NCI-H2196 treated with DMSO at 0.1 percent for 48 hours (cell line): ENCODE data around the gene TRIM24.
"Not testable (repeated sequence)": the region's sequence is repeated elsewhere in the genome, so short reads cannot be mapped to it uniquely, and the experiment has no call there.

Experiments used
- DNase-seq: peaks from one replicate; lab custom pipeline; 2025; ENCODE audit not compliant: unreplicated experiment; lab: John Stamatoyannopoulos, UW

TRIM24 gene

DNA sequence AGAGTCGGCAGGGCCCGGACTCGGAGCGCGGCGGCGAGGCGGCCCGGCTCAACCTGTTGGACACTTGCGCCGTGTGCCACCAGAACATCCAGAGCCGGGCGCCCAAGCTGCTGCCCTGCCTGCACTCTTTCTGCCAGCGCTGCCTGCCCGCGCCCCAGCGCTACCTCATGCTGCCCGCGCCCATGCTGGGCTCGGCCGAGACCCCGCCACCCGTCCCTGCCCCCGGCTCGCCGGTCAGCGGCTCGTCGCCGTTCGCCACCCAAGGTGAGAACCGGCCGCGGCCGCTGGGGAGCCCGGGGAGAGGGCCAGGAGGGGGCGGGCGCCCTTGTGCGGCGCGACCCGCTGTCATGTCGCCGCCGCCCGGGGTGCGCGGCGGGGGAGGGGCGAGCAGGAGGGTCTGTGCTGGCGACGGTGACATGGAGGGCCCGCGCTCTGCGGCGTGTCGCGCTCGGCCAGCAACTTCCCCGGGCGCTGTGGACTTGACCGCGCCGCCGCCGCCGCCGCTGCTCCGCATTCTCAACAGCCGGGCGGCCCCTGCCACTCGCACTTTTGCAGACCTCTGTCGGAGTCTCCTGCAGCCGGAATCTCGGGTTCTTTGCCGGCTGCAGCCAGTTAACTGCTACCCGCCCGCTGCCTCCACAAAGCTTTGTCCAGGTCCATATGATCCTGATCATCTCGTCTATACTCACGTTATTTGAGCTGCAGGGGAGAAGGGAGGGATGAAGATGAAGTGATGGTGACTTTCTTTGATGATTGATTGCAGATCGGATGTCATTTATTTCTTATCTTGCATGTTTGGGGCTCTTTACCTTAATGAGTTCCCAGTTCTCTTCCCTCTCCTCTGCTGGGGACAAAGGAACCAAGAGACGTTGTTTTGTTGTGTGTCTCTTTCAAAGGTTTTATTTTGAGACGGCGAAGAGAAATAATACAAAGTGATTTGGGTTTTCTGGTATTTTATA is 869 bp downstream of the TRIM24 start:
- no peak for DNase-seq

- not testable (repeated sequence) for DNase-seq
Observed at GRCh38 chr7:138463291-138463618, 3.2 kb downstream of the TRIM24 start.

- DNase-seq: no peak
Observed at GRCh38 chr7:138465046-138465445, 5.0 kb downstream of the TRIM24 start.

DNA sequence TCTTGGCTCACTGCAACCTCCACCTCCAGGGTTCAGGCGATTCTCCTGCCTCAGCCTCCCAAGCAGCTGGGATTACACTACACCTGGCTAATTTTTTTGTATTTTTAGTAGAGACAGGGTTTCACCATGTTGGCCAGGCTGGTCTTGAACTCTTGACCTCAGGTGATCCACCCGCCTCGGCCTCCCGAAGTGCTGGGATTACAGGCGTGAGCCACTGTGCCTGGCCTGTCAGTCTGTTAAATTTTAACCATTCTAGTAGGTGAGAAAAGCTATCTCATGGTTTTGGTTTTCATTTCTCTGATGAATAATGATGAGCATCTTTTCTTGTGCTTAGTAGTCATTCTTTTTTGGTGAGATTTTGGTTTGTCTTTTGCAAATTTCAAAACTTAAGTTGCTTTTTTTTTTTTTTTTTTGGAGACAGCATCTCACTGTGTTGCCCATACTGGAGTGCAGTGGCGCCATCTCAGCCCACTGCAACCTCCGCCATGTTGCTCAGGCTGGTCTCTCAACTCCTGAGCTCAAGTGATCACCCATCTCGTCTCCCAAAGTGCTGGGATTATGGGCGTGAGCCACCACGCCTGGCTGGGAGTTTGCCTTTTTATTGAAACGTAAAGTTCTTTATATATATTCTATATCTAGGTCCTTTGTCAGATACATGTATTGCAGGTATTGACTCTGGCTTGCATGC is 6.2 kb downstream of the TRIM24 start:
- not testable (repeated sequence) for DNase-seq

DNA sequence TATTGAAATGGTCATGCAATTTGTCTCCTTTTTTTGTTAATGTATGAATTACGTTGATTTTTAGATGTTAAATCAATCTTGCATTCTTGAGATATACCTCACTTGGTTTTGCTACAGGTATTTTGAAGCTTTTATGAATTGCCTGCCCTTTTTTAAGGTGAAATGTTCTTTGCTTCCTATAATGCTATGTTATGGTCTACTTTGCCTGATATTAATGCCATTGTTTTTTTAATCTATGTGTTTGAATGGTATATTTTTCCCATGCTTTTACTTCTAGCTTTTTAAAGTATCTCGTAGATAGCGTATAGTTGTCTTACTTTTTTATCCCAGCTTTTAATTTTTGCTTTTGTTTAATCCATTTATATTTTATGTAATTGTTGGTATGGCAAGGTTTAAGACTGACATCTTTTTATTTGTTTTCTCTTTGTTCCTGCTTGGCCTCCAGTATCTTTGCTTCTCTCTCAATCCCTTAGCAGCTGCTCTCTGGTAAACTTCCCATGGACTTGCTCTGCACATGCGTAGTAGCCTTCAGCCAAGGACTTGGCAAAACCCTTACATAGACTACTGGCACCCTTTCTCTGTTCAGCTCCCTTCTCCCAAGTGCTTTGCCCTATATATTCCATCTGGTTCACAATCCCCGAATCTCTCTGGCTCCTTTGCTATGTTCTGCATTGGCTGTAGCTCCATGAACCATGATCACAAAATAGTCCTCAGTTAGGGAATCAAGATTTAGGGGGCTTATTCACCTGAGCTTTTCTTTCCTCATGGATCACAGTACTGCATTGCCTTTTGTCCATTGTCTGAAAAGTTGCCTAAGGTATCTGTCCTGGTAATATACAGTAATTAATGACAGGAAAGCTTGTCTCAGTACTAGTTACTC is 8.4 kb downstream of the TRIM24 start:
- peak; percentile 18 for DNase-seq

DNA sequence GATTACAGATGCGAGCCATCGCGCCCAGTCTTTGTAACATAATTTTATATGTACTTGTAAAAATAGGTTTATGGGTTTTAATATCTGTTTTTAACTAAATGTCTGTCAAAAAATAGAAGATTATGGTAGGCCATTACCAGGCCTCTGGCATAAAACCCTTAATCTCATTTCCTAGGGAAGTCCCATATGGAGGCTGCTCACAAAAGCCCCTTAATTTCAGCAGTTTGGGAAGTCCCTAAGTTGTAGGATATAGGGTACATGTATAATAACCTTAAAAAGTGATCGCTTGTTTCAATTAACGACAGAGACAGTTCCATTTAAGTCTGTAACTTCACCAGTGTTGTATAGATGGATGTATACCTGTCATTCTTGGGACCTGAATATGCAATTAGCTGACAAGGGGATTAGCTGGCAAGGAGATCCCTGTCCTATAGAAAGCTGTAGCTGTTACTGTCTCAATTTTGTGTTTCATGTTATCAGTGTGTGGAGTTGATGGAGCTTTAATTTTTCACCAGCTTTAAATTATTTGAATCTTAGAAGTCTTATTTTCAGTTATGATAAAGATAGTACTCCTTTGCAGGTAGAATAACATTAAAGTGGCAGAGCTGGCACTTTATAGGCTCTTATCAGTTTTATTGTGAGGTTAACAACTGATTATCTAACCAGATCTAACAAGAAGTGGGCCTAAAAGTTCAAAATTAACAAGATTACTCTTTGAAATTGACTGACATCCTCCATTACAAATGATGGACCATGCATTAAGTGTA is 10.5 kb downstream of the TRIM24 start:
- DNase-seq: no peak

DNA sequence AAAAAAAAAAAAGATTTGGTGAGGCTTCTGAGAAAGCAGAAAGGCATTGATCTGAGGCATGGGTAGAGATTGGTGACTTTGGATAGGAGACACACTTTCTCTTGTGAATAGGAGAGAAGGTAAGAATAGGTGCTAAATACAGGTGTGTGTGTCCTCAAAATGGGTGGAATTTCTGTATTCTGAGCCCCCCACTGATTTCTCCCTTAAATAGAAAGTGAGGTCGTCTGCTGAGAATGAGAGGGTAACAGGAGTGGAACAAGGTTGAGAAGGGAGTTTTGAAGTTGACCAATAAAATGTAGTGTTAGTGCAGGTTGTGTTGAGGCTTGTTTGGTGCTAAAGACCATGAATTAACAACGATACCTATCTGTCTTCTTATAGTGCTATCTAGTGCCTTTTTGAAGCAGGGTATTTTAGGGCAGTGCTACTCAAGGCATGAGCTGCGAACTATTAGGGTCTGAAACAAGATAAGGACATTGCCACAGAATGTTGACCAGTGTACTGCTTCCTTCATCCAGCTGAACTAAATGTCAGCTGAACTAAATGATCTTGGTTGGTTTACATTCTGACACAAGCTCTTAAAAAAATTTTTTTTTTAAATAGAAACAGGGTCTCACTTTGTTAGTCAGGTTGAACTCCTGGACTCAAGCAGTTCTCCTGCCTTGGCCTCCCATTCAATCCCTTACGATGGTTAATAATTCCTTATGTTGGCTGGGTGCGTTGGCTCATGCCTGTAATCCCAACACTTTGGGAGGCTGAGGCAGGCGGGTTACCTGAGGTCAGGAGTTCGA is 12.4 kb downstream of the TRIM24 start:
- no peak for DNase-seq

- no peak for DNase-seq
Observed at GRCh38 chr7:138475377-138475776, 15.3 kb downstream of the TRIM24 start.

DNA sequence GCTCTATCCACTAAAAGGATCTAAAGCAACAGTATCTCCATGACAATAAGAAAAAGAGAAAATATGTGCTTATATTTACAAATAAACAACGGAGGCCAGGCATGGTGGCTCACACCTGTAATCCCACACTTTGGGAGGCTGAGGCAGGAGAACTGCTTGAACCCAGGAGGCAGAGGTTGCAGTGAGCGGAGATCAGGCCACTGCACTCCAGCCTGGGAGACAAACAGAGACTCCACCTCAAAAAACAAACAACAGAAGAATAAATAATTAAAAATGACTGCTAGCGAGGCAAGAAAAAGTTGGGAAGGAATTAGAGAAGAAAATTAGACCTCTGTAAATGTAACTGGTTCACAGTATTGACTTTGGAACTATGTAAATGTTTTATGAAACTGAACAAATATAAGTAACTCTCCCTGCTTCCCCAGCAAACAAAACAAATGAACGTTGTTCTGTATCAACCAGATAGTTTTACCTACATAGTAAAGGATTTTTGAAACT is 17.1 kb downstream of the TRIM24 start:
- no peak for DNase-seq

DNA sequence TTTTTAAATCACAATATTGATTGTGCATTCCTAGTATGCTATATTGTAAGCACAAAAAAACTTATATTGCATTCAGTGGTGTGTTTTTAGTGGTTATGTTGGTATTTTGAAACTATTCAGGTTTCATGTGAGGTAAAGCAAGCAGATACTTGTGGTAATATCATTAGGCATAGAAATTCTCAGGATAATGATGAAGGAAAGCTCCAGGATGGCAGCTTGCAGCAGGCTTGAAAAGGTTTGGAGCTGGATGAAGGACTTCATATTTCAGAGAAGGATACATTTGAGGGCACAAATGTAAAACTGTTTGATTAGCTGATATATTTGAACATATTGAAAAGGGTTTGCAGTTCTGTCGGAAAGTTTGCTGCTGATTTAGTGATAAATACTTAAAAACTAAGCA is 17.5 kb downstream of the TRIM24 start:
- DNase-seq: no peak

DNA sequence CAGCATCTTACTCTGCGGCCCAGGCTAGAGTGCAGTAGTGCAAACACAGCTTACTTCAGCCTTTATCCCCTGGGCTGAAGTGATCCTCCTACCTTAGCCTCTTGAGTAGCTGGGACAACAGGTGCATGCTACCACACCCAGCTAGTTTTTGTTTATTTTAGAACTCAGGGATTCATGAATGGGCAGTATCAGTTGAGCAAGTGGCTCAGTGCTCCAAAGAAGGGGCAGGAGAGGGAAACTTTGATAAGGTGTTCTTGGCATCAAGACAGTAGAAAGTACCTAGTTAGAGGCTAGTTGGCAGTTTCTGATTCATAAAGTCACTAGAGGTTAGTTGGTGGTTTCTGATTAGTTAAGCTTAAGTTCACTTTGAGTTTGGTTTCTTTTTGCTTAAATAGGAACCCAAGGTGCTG is 18.4 kb downstream of the TRIM24 start:
- DNase-seq: peak; percentile 52

DNA sequence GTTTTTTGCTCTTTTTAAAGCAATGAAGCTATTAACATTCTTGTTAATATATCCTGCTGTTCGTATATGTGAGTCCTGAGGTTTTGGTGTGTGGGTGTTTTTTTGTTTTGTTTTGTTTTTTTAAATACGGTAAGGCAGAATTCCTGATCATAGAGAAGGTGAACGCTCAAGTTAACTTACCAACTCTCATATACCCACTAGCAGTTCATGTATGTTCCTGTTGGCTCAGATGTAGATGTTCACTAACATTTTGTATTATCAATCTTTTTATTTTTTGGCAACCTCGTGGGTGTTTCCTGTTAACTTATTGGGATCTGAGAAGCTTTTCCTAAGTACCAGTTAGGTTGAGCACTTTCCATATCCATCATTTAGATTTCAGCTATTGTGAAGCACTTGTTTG is 20.5 kb downstream of the TRIM24 start:
- DNase-seq: no peak

GRCh38 chr7:138481447-138482380 is 21.7 kb downstream of the TRIM24 start:
- DNase-seq: no peak

- DNase-seq: no peak
Observed at GRCh38 chr7:138483531-138483930, 23.5 kb downstream of the TRIM24 start.

DNA sequence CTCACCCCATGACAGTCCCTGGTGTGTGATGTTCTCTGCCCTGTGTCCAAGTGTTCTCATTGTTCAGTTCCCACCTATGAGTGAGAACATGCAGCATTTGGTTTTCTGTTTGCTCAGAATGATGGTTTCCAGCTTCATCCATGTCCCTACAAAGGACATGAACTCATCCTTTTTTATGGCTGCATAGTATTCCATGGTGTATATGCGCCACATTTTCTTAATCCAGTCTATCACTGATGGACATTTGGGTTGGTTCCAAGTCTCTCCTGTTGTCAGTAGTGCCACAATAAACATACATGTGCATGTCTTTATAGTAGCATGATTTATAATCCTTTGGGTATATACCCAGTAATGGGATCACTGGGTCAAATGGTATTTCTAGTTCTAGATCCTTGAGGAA is 25.4 kb downstream of the TRIM24 start:
- DNase-seq: not testable (repeated sequence)

- not testable (repeated sequence) for DNase-seq
Observed at GRCh38 chr7:138489139-138489538, 29.1 kb downstream of the TRIM24 start.

DNA sequence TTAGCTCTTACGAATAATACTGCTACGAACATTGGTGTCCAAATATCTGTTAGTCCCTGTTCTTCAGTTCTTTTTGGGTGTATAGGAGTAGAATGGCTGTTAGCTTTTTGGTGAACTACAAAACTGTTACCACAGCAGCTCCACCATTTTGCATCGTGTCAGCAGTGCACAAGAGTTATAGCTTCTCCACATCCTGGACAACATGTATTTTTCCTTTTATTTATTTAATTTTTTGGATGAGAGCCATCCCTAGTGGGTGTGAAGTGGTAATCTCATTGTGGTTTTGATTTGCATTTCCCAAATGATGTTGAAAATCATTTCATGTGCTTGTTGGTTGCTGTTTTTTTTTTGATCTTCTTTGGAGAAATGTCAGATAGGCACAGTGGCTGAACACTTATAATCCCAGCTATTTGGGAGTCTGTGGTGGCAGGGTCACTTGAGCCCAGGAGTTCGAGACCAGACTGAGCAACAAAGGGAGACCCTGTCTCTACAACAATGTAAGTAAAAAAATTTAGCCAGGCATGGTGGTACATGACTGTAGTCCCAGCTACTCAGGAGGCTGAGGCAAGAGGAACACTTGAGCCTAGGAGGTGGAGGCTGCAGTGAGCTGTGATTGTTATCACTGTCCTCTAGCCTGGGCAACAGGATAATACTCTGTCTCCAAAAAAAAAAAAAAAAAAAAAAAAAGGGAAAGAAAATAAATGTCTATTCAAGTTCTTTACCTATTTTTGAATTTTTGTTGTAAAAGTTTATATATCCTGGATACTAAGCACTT is 31.7 kb downstream of the TRIM24 start:
- no peak for DNase-seq

DNA sequence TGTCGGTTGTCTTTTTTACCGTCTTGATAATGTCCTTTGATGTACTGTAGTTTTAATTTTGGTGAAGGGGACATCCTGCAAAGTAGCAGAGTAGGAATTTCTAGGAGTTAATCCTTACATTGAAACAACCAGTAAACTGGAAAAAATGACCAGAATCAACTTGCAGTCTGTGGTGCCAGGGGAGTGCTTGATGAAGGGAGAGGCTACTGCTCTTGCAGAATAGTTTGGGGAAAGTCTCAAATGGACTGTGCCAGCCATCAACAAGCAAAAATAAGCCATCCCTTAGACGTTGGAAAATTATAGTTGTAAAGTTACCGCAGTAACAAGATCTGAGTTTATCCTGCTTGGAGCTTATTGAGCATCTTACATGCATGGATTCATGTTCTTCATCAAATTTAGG is 32.4 kb downstream of the TRIM24 start:
- DNase-seq: no peak
